ENCODE data around the gene CASZ1.

The CASZ1 gene

GRCh38 chr1:10615932-10616671 is 180.3 kb downstream of the CASZ1 start:
- DNase-seq, result no peak

DNA sequence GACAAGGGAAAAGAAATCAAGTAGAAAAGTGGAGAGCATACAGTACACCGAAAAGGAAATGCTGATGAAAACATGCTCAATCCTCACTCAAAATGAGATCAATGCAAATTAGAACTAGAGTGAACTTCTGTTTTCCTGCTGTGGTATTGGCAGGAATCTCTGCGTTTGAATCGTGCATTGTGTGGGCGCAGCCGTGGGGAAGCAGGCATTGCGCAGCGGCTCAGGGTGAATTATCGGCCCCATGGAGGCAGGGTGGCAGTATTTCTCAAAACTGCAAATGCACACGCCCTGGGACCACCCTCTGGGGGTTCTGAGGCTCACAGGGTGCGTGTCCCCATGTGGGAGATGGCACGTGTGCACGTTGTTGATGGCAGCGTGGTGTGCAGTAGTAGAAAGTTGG is 181.1 kb downstream of the CASZ1 start:
- DNase-seq, result no peak

- no peak for DNase-seq
These were observed 181.8 kb downstream of the CASZ1 start for GRCh38 chr1:10614377-10615225.

DNA sequence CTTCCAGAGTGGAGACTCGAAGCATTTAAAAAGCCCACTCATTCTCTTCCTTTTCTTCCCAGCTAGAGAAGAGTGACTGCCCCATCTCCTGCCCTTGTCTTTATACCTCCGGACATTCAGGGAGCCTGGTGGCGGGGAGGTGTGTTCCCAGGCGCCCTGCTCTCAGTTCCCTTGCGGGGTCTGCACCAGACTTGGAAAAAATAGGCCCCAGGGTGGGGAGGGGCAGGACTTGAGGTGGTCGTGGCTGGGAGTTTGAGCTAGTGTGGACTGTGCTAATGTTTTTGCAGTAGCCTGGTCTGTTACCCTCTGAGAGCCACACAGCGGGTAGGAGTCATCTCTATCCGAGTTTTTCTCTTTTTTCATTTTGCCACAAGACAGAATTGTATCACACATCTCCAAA is 182.6 kb downstream of the CASZ1 start:
- no peak for DNase-seq

DNA sequence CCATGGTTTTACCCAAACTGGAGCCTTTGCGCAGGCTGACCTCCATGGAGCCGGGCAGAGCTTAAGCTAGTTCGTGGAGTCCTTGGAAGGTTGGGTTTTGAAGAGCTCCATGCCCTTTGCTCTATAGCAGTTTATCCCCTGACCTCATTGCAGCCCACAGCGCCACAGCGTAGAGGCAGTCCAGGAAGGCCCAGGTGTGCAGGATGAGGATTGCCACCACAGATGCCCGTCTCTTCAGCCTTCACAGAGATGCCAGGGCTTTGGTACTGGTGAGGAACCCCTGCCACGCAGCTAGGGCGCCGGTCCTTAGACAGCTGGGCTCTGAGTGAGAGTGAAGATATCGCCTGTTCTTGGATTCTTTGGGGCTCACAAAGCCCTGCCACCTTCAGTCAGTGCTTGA is 183.1 kb downstream of the CASZ1 start:
- DNase-seq, result no peak

DNA sequence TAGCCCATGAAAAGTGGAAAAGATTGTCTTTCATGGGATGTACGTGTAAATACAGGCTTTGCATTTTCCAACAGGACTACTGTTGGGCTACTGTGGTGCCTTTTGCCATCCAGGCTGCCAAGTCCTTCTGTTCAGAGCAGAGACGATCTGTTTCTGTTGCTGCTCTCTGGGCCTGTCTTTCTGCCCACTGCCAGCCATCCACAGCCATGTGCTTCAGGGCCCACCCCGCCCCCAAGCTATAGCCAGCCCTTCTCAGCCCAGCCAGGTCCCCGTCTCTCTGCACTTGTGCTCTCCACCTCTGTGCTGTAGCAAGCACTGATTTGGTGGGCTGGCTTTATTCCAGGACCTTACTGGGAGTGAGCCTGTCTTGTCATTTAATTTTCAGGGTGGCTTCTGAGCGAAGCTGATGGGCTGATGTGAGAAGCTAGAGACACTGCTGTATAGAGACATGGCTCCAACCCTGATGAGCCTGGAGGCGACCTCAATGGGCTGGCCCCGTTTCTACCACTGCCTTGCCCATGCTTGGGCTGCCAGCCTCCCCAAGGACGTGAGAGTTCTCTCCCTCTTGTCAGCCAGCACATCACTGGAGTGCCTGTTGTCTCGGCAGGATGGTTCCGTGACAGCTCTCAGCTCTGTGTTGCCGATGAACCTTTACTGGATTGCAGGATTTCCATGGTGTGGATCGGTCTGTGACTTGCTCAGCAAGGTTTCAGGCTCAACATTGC is 183.8 kb downstream of the CASZ1 start:
- no peak for DNase-seq

- DNase-seq, result no peak
These were observed 185.4 kb downstream of the CASZ1 start for GRCh38 chr1:10610901-10611600.

DNA sequence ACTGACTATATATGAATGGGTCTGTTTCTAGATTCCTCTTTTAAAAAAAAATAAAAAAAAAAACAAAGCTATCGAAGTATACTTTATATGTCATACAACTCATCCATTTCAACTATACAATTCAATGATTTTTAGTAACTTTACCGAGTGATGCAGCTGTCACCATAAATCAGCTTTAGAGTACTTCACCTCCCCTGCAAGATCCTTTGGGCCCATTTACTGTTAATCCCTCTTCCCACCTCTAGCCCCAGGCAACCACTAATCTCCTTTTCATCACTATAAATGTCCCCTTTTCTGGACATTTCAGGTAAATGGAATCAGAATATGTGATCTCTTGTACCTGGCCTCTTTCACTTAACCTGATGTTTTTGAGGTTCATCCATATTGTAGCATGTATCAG is 187.8 kb downstream of the CASZ1 start:
- no peak for DNase-seq

DNA sequence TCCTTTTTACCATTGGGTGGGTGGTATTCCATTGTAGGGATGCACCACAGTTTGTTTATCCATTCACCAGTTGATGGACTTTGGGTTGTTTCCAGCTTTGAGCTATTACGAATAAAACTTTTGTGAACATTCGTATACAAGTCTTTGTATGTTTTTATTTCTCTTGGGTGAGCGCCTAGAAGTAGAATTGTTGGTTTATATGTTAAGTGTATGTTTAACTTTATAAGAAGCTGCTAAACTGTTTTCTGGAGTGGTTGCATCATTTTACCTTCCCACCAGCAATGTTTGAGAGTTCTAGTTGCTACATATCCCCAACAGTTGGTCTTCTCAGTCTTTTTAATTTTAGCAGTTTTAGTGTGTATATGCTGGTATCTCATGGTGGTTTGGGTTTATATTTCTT is 189.2 kb downstream of the CASZ1 start:
- DNase-seq, result no peak

DNA sequence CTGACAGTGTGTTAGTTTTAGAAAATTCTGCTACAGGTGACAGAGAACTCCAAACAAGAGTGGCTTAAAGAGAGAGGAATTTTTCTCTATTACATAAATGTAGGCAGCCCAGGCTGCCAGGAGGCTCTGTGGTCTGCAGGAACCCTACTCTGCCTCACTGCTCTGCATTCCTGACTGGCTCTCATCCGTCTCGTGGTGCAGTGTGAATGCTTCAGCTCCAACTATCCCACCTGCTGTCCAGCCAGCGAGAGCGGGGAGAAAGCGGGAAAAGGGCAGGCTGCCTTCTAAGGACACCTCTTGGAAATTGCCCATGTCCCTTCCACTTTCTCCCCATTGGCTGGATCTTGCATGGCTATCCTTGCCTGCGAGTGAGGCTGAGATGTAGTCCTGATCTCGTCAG is 190.4 kb downstream of the CASZ1 start:
- DNase-seq, result no peak

GRCh38 chr1:10604966-10605365 is 191.5 kb downstream of the CASZ1 start:
- DNase-seq, result no peak

DNA sequence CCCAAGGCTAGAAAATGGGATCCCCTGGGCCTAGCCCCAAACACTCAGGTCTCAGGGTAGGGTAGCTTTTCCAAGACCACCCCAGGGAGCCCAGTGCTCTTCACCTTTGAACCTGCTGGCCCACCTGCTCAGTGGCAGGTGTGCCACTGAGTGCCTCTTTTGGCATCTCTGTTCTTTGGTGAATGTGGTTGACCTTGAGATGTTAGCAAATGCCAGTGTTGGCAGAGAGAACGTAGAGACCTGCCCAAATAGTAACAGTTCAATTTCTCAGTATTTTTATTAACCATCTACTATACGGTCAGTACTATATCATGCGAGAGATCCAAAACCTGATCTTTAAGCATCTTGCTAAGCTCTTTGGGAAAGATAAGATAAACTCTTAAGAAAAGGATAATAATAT is 193.5 kb downstream of the CASZ1 start:
- DNase-seq, result no peak

GRCh38 chr1:10601342-10602070 is 194.9 kb downstream of the CASZ1 start:
- no peak for DNase-seq

DNA sequence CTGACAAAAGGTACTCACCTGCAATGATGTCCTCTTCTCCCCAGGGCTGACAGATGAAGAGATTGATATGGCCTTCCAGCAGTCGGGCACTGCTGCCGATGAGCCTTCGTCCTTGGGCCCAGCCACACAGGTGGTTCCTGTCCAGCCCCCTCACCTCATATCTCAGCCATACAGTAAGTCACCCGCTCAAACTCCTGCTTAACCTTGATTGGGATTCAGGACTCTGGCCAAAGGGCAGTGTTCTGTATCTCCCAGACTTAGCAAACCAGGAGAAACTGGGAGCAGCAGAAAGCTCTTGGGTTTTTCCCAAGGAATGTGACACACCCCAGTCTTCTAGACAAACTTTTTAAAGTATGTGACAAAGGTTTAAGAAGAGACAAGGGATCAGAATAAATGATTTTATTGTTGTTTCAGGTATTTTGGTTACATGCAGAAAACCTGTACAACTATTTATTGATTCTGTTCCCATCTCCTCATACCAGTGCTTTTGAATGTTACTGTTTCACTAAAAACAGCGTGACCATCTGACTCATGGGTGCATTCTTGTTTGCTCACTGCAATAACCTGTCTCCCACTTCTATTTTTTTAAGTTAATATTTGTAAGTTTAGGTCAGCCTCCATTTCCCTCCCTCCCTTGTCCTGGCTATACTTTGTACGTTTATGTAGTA is 197.1 kb downstream of the CASZ1 start:
- no peak for DNase-seq

- no peak for DNase-seq
These were observed 198.1 kb downstream of the CASZ1 start for GRCh38 chr1:10598389-10598702.

DNA sequence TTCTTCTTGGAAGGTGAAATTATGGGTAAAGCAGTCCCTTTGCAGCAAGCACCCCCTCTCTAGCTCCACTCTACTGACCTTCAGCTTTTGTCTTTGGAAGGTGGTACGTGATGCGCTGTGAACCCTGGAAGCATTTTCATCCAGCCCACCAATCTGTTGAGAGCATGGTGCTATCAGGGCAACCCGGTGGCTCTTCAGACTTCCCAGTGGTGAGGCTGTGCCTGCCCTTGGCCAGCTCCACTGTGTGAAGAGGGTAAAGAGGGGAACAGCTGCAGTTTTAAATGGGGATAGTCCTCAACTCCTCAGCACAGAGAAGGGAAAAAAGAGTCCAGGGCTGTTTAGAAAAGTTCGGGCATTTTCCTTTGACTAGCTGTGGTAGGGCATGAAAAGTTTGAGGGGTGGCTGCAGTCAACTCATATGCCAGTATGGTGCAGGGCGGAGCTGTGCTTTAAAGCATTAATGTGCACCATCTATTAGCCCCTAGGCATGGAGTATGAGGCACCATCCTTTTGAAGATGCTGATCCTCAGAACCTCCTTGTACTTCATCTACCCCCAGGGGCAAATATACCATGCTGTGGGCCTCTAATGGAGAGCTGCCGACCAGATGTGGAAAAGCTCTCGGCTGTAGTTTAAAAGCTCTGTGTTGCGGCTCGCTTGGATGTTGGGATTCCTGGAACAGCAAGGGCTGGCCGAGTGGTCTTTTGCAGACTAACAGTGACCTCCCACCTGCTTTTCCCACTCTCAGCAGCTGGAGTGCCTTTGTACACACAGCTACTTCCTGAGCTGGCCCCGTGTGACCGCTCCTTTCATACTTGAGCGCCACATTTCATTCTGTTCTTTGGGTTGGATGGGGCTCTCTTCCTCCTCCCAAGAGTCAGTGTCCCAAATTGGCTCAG is 198.7 kb downstream of the CASZ1 start:
- DNase-seq, result no peak

- DNase-seq, result no peak
These were observed 199.7 kb downstream of the CASZ1 start for GRCh38 chr1:10596780-10597179.

DNA sequence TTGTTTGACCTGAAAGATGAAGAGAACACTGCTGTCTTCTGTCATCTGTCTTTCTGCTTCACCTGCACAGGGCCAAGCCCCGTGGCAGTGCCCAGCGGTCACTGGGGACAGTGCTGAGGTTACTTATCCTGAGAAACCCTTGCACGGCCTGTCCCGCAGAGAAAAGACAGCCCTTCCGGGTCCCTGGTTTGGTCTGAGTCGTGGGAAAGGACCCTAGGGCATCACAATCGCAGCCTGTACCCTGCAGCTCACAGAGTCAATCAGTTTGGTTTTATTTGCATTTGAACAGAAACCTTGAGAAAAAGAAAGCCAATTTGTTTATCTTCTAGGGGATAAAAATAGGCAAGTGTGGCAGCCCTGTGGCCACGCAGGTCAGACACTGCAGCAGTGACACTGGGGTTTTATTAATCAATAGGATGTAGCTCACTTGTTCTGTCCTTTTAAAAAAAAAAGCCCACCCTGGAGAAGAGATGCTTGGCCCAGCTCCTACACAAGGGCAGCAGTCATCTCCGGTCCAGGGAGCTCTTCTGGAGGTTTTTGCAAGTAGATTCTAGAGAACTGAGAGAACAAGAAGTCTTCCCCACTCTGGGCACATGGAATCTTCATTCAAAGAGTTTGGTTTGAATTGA is 201.7 kb downstream of the CASZ1 start:
- no peak for DNase-seq

GRCh38 chr1:10593750-10594149 is 202.7 kb downstream of the CASZ1 start:
- no peak for DNase-seq

- DNase-seq, result no peak
These were observed 204.1 kb downstream of the CASZ1 start for GRCh38 chr1:10592373-10592772.
